Neutrophil (primary cell): ENCODE measurements around the gene SUPT3H.

Experiments
- H3K27ac ChIP-seq: fragments of 200-600 bp; sonication (generic); 2 replicates; pipeline ENCODE4 v1.5.1; 2016; ENCODE audit warnings: mild to moderate bottlenecking, moderate library complexity
- H3K27me3 ChIP-seq: fragments of 200-600 bp; sonication (generic); 2 replicates; pipeline ENCODE4 v1.6.0; 2016; ENCODE audit warnings: mild to moderate bottlenecking
- H3K36me3 ChIP-seq: fragments of 200-600 bp; sonication (generic); 2 replicates; pipeline ENCODE4 v1.5.1; 2017
- H3K4me1 ChIP-seq, 2 experiments: fragments of 200-600 bp in 1 of 2; sonication (generic) in 1 of 2; 1 replicate in 1 of 2; 2 replicates in 1 of 2; pipeline versions ENCODE4 v1.5.1 to v1.6.1; 2013 to 2016; ENCODE audit warnings: low read depth in 1 of 2, low read length in 1 of 2, mild to moderate bottlenecking in 1 of 2, moderate library complexity in 1 of 2; ENCODE audit not compliant: control insufficient read depth in 1 of 2, insufficient read depth in 1 of 2
- H3K4me3 ChIP-seq, 2 experiments: fragments of 200-600 bp in 1 of 2; sonication (generic) in 1 of 2; 1 replicate in 1 of 2; 2 replicates in 1 of 2; pipeline ENCODE4 v1.5.1; 2013 to 2016; ENCODE audit warnings: low read depth in 1 of 2, low read length in 1 of 2, mild to moderate bottlenecking in 1 of 2, moderate library complexity in 1 of 2
- H3K9me3 ChIP-seq: fragments of 200-600 bp; sonication (generic); 2 replicates; pipeline ENCODE4 v1.5.1; 2016
- TF ChIP-seq, protein P1 (sequence below): fragments of 200-600 bp; sonication (generic); IDR thresholded peaks from 2 replicates; pipeline ENCODE4 v1.5.1; 2016; ENCODE audit warnings: antibody characterized with exemption

Gene SUPT3H

DNA sequence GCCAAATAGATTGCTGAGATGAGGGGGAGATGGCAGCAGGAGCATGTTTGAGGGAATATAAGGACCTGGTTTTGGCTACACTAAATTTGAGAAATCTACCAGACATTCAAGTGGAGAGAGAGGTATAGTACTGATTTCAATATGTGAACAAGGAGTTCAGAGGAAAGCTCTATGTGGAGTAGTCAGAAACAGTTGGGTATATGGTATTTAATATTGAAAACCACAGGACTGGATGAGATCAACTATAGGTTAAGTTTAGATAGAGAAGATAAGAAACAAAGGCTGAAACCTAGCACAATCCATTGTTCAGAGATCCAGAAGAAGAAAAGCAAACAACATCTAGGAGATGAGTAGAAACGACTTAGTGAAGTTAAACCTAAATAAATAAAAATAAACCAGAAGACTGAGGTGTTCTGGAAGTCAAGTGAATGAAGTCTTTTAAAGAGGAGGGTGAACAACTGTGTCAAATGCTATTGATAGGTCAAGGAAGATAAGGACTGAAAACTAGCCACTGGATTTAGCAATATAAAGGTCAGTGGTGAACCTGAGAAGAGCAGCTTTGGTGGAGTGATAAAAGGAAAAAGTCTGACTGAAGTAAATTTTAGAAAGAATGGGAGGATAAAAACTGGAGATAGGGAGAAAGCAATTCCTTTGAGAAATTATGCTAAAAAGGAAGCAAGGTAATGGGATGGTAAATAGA is 170.8 kb downstream of the SUPT3H start:
- Histone ChIP-seq H3K4me1 (no peaks in the 10 kb centered on the region), H3K36me3 (no peaks in the 10 kb centered on the region), H3K27me3 (no peaks in the 10 kb centered on the region), H3K27ac (no peak overlapping the region), H3K9me3 (peaks cover 4% of the 10 kb centered on the region), H3K4me3 (no peak overlapping the region)
- TF ChIP-seq, protein P1, sequence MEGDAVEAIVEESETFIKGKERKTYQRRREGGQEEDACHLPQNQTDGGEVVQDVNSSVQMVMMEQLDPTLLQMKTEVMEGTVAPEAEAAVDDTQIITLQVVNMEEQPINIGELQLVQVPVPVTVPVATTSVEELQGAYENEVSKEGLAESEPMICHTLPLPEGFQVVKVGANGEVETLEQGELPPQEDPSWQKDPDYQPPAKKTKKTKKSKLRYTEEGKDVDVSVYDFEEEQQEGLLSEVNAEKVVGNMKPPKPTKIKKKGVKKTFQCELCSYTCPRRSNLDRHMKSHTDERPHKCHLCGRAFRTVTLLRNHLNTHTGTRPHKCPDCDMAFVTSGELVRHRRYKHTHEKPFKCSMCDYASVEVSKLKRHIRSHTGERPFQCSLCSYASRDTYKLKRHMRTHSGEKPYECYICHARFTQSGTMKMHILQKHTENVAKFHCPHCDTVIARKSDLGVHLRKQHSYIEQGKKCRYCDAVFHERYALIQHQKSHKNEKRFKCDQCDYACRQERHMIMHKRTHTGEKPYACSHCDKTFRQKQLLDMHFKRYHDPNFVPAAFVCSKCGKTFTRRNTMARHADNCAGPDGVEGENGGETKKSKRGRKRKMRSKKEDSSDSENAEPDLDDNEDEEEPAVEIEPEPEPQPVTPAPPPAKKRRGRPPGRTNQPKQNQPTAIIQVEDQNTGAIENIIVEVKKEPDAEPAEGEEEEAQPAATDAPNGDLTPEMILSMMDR, result no peak

DNA sequence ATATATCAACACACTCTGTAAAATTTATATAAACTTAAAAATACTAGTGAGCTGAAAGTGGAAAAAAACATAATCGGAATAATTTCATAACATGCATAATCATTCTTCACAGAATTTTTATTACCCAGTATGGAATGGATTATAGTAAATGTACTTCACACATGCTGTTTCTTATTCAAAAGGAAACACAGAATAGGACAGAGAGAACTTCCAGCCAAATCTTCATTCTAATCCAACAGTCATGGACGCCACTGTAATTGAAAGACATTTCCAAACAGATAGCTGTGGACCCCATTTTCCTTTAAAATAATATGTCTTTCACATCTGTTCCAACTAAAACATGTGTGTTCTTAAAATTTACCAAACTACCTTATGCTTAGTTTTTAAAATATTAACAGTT is 176.2 kb downstream of the SUPT3H start:
- peaks cover 4% of the 10 kb centered on the region for H3K9me3 ChIP-seq
- TF ChIP-seq, protein P1, result no peak
- no peak overlapping the region for H3K27ac ChIP-seq
- H3K36me3 ChIP-seq, result no peaks in the 10 kb centered on the region
- no peak overlapping the region for H3K4me3 ChIP-seq
- no peaks in the 10 kb centered on the region for H3K4me1 ChIP-seq
- no peaks in the 10 kb centered on the region for H3K27me3 ChIP-seq

GRCh38 chr6:45200510-45200909 is 177.2 kb downstream of the SUPT3H start:
- peaks cover 2% of the 10 kb centered on the region for H3K9me3 ChIP-seq
- no peaks in the 10 kb centered on the region for H3K27me3 ChIP-seq
- H3K4me3 ChIP-seq, result no peak overlapping the region
- TF ChIP-seq, protein P1, result no peak
- H3K36me3 ChIP-seq, result no peaks in the 10 kb centered on the region
- H3K4me1 ChIP-seq, result no peaks in the 10 kb centered on the region
- H3K27ac ChIP-seq, result no peak overlapping the region

GRCh38 chr6:45199554-45199953 is 178.2 kb downstream of the SUPT3H start:
- no peaks in the 10 kb centered on the region for H3K27me3 ChIP-seq
- no peaks in the 10 kb centered on the region for H3K9me3 ChIP-seq
- no peak overlapping the region for H3K27ac ChIP-seq
- TF ChIP-seq, protein P1, result no peak
- no peaks in the 10 kb centered on the region for H3K36me3 ChIP-seq
- no peak overlapping the region for H3K4me3 ChIP-seq
- H3K4me1 ChIP-seq, result no peaks in the 10 kb centered on the region

- Histone ChIP-seq H3K36me3 (no peaks in the 10 kb centered on the region), H3K9me3 (no peaks in the 10 kb centered on the region), H3K27me3 (no peaks in the 10 kb centered on the region)
These were observed 181.6 kb downstream of the SUPT3H start for GRCh38 chr6:45196121-45196520.

More at GRCh38 chr6:45196121-45196520, 181.6 kb downstream of the SUPT3H start:
- Histone ChIP-seq H3K4me1 (no peaks in the 10 kb centered on the region), H3K4me3 (no peak overlapping the region), H3K27ac (no peak overlapping the region)
- TF ChIP-seq, protein P1, result no peak
